Heart left ventricle (tissue), 16 donors: ENCODE results near the gene MRPS18A. TPM values are rescaled to one million over a fixed set of nuclear protein-coding genes. Genes with fewer than 3 reads are reported as not detected.

Experiments
- ATAC-seq, 4 donors: fragments of 200-7000 bp; cut with Tn5 transposase; one replicate each; pipeline ENCODE4 v1.9.1; 2020 to 2022; ENCODE audit warnings: moderate library complexity in 4 of 4, mild to moderate bottlenecking in 3 of 4, moderate number of reproducible peaks in 1 of 4
- DNase-seq, 5 donors: peaks; one replicate each; pipeline ENCODE4 v3.0.0-alpha.2; 2020
- H3K27ac ChIP-seq, 12 donors: fragments of 200-600 bp; sonication (generic) in 4 of 12; one replicate each; pipeline versions ENCODE4 v1.5.0 to v1.8.0; 2016 to 2022; ENCODE audit warnings: mild to moderate bottlenecking in 2 of 12
- H3K27me3 ChIP-seq, 9 donors: fragments of 200-600 bp; sonication (generic) in 2 of 9; one replicate each; pipeline versions ENCODE4 v1.5.1 to v1.8.0; 2016 to 2022; ENCODE audit warnings: mild to moderate bottlenecking in 3 of 9
- H3K36me3 ChIP-seq, 9 donors: fragments of 200-600 bp; sonication (generic) in 2 of 9; one replicate each; pipeline versions ENCODE4 v1.5.0 to v1.8.0; 2018 to 2022; ENCODE audit warnings: mild to moderate bottlenecking in 2 of 9
- H3K4me1 ChIP-seq, 12 donors: fragments of 200-600 bp; sonication (generic) in 4 of 12; one replicate each; pipeline versions ENCODE4 v1.5.0 to v1.8.0; 2016 to 2022; ENCODE audit warnings: mild to moderate bottlenecking in 3 of 12
- H3K4me3 ChIP-seq, 12 donors: fragments of 200-600 bp; sonication (generic) in 4 of 12; one replicate each; pipeline versions ENCODE4 v1.5.0 to v1.8.0; 2017 to 2022; ENCODE audit warnings: mild to moderate bottlenecking in 9 of 12, moderate library complexity in 4 of 12
- H3K9me3 ChIP-seq, 12 donors: fragments of 200-600 bp; sonication (generic) in 4 of 12; one replicate each; pipeline versions ENCODE4 v1.5.0 to v1.8.0; 2016 to 2022; ENCODE audit warnings: mild to moderate bottlenecking in 1 of 12
- POLR2A ChIP-seq, 2 donors: fragments of 450-650 bp; IDR thresholded peaks; one replicate each; pipeline ENCODE4 v1.6.1; 2017; ENCODE audit warnings: antibody characterized with exemption in 2 of 2, mild to moderate bottlenecking in 2 of 2, moderate library complexity in 2 of 2
- WGBS, 4 donors: extraction: QIAGEN DNeasy Blood & Tissue Kit in 2 of 4; methylation state at CpG; one replicate each; pipeline versions ENCODE4 v1.1.5 to v1.1.7; 2013 to 2018; 5-methylcytosine and 5-hydroxymethylcytosine counted together
- intact Hi-C, 10 donors: fragments of 100-400 bp; cut with DNase I; formaldehyde crosslinking; loops; one replicate each; pipeline versions ENCODE4 v1.11.1 to v1.14.2; 2022
- polyA plus RNA-seq, 2 donors: library from polyadenylated mRNA; stranded (reverse); fragments of 200-250 nt; gene quantifications; one replicate each; pipeline ENCODE4 v1.2.3, GENCODE V29; 2013
- total RNA-seq, 9 donors: library from RNA; depleted of rRNA in 2 of 9; stranded (reverse); fragments of >200 nt in 2 of 9; fragmentation: NEBNext Ultra II Directional in 3 of 9; extraction: Animal tissue kit (Norgen Biotek cat#: 25700) in 3 of 9; gene quantifications; one replicate each; pipeline versions ENCODE4 v1.1.0 to v1.2.4, GENCODE V29; 2016 to 2023
- TF ChIP-seq, protein P1 (sequence below), 12 donors: fragments of 200-600 bp; sonication (generic) in 4 of 12; IDR thresholded peaks; one replicate each; pipeline versions ENCODE4 v1.5.0 to v1.8.0; 2018 to 2022; ENCODE audit warnings: antibody characterized with exemption in 12 of 12, mild to moderate bottlenecking in 5 of 12
- donor health status: ischemic (EF 13 %, LVEDD 7.1; RV severe dilation, severe dysfunction).
- donor health status: healthy with polysubstance abuse.
- donor health status: DM: no; HTN: yes; CAD: no.
- donor health status: DM: no; HTN: no; CAD: no.
- donor health status: ischemic (EF 25% LVEDD 6.9; RV normal size, moderate dysfunction).
- donor health status: ischemic (EF 25% LVEDD 5.7; RV mildly dilated, moderate dysfunction).
- donor health status: healthy.
- donor health status: DM: yes; HTN: yes; CAD: no.
- donor health status: ischemic (EF 35%, LVEDD 5.7; RV mildly dilated, moderate dysfunction).
- donor health status: nonischemic (EF 11% LVEDD 7.7; RV severe dilation, severe dysfunction).
- donor health status: DM: yes; HTN: yes; CAD: no.
- donor health status: PGD.
- donor health status: ischemic (EF 29% LVEDD 5.4; RV normal size, mild dysfunction).
- donor health status: nonischemic (EF 23%, LVEDD 6.1; RV moderate dilation, normal function).

Gene MRPS18A
- total and polyA plus RNA-seq, 11 donors = 37.4 to 105 (median 44.3) TPM

DNA sequence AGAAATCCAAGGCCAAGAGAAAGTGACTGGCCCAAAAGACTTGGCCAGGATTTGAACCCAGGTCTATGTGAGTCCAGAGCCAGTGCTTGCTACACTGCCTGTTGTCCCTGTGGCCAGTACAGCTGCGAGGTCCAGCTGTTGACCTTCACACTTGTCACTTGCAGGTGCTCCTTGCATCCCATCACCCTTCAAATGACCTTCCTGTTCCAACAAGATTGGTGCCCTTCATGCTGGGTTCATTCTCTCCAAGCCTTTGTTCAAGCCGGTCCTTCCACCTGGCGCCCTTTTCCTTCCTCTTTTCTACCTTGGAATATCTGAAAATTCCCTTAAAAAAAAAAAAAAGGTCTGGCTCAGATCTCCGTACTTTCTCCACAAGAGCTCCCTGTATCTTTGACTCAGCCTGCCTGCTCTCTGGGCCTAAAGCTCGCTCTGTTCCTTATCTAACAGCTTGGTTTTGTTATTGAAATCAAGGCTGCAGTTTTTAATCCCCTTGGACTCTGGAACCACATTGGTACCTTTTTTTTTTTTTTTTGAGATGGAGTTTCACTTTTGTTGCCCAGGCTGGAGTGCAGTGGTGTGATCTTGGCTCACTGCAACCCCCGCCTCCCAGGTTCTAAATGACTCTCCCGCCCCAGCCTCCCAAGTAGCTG, 22.2 kb upstream of the MRPS18A start:
- WGBS, 4 donors = 76 to 81% (median 79%) methylated on average over 7 of the region's 7 CpGs
- intact Hi-C loops = no loop called here
- H3K4me1 ChIP-seq = peaks cover 0 to 43% (median 27%) of the 10 kb centered on the region in 12 donors

DNA sequence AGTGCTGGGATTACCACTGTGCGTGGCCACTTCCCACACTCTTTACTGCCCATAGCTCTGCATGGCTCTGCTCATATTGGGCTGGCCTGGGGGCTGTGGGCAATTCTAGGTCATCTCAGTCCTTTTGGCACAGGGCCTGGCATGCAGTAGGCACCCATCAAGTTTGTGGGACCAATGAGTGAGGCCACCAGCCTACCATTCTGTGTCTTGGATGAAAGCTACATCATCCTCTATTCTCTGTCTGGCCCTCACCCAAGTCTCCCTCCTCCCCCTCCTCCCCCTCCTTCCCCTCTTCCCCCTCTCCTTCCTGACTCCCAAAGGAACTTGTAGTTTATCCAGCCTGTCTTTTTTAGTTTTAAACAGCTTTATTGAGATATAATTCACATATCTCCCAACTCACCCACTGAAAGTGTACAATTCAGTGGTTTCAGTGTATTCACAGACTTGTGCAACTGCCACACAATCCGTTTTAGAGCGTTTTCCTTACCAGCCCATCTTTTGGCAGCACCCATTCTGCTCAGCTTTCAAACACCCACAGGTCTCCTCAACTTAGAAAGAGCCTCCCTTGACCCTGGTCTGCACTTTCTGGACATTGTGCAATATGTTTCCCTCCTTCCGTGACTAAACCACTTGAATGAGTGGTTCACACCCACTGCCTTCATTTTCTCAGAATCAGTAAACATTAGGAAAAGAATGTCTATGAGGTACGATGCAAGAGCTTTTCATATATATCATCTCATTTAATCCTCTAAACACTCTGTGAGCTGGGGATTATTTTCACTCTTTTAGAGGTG, 21.5 kb upstream of the MRPS18A start:
- H3K27me3 ChIP-seq = no peaks in the 10 kb centered on the region
- intact Hi-C loops = no loop called here
- H3K27ac ChIP-seq = peak overlapping the region in 10 of 12 donors; percentile 17 to 65 (median 60)
- 63 to 78% (median 67%) methylated on average over 5 of the region's 5 CpGs for WGBS, 4 donors
- H3K9me3 ChIP-seq = no peaks in the 10 kb centered on the region
- ATAC-seq = peak; percentile 30 to 85 (median 61)
- DNase-seq = peak in 1 of 5 donors; percentile 34
- H3K4me3 ChIP-seq = no peak overlapping the region
- TF ChIP-seq POLR2A (IDR thresholded peaks at IDR 0.05) = no peak
- TF ChIP-seq, protein P1, sequence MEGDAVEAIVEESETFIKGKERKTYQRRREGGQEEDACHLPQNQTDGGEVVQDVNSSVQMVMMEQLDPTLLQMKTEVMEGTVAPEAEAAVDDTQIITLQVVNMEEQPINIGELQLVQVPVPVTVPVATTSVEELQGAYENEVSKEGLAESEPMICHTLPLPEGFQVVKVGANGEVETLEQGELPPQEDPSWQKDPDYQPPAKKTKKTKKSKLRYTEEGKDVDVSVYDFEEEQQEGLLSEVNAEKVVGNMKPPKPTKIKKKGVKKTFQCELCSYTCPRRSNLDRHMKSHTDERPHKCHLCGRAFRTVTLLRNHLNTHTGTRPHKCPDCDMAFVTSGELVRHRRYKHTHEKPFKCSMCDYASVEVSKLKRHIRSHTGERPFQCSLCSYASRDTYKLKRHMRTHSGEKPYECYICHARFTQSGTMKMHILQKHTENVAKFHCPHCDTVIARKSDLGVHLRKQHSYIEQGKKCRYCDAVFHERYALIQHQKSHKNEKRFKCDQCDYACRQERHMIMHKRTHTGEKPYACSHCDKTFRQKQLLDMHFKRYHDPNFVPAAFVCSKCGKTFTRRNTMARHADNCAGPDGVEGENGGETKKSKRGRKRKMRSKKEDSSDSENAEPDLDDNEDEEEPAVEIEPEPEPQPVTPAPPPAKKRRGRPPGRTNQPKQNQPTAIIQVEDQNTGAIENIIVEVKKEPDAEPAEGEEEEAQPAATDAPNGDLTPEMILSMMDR (IDR thresholded peaks at IDR 0.05) = no peak
- no peaks in the 10 kb centered on the region for H3K36me3 ChIP-seq
- H3K4me1 ChIP-seq = peaks cover 0 to 47% (median 27%) of the 10 kb centered on the region in 12 donors

More for the DNA sequence above, 22.2 kb upstream of the MRPS18A start:
- ATAC-seq = no peak
- H3K27me3 ChIP-seq = no peaks in the 10 kb centered on the region
- no peak overlapping the region for H3K4me3 ChIP-seq
- no peaks in the 10 kb centered on the region for H3K36me3 ChIP-seq
- no peak for DNase-seq
- H3K9me3 ChIP-seq = no peaks in the 10 kb centered on the region
- TF ChIP-seq, protein P1 (IDR thresholded peaks at IDR 0.05) = no peak
- TF ChIP-seq POLR2A (IDR thresholded peaks at IDR 0.05) = no peak
- peak overlapping the region in 10 of 12 donors; percentile 17 to 65 (median 60) for H3K27ac ChIP-seq

DNA sequence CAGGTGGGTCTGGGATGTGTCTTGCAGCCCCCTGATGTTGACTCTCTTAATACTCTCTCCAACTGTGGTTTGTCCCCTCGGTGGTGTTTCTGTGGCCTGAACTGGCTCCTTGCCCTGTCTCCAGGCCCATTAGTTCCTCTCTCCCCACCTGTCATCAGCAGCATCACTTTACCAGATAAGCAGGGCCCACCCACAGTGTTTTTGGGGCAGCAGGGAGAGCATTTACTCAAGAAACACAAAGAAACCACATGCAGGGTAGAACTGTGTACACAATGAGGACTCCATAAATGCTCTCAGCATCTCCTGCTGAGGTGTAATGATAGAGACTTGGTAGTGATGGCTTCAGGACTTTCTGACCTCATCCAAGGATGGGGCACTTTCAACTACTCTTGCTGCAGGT, 20.2 kb upstream of the MRPS18A start:
- intact Hi-C loops = no loop called here
- Histone ChIP-seq H3K4me1 (peaks cover 5 to 60% (median 33%) of the 10 kb centered on the region in 12 donors), H3K27me3 (no peaks in the 10 kb centered on the region), H3K36me3 (no peaks in the 10 kb centered on the region), H3K27ac (peak overlapping the region in 5 of 12 donors; percentile 10 to 72 (median 43)), H3K4me3 (no peak overlapping the region), H3K9me3 (no peaks in the 10 kb centered on the region)
- ATAC-seq = no peak
- TF ChIP-seq POLR2A (IDR thresholded peaks at IDR 0.05) = no peak
- TF ChIP-seq, protein P1 (IDR thresholded peaks at IDR 0.05) = no peak
- DNase-seq = no peak
- WGBS, 4 donors = 13 to 58% (median 30%) methylated on average over 1 of the region's 1 CpG

DNA sequence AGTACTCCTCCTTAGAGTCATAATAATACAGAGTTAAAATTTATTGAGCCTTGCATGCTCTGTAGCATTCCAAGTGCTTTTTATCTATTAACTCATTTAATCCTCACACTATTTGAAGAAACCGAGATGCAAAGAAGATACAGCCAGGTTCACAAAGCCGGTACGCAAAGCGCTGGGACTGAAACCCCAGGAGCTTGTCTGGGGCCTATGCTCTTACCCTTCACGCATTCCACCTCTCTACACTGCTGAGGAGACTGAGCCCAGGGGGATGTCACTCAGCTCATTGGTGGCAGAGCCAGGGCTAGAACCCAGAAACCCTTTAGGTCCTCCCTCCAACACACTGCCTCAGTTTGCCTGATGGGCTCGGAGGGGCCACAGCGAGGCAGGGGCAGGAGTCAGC, 19.7 kb upstream of the MRPS18A start:
- Histone ChIP-seq H3K4me1 (peaks cover 5 to 64% (median 35%) of the 10 kb centered on the region in 12 donors), H3K27me3 (no peaks in the 10 kb centered on the region), H3K27ac (peak overlapping the region in 8 of 12 donors; percentile 10 to 72 (median 56)), H3K9me3 (no peaks in the 10 kb centered on the region), H3K4me3 (no peak overlapping the region), H3K36me3 (no peaks in the 10 kb centered on the region)
- intact Hi-C loops = no loop called here
- no peak for ATAC-seq
- WGBS, 4 donors = 92 to 95% (median 92%) methylated on average over 7 of the region's 7 CpGs
- TF ChIP-seq, protein P1 (IDR thresholded peaks at IDR 0.05) = no peak
- TF ChIP-seq POLR2A (IDR thresholded peaks at IDR 0.05) = no peak
- no peak for DNase-seq
